Suppressor macrophage treated with lipopolysaccharide for 1 hour (primary cell): ENCODE data around the gene MAPK7.
A peak's percentile ranks its signal among the peaks of the same experiment; 100 is the strongest.

Source experiments
- DNase-seq, 3 donors: peaks; one replicate each; pipeline ENCODE4 v3.0.0-alpha.2; 2020 to 2022

MAPK7 gene

DNA sequence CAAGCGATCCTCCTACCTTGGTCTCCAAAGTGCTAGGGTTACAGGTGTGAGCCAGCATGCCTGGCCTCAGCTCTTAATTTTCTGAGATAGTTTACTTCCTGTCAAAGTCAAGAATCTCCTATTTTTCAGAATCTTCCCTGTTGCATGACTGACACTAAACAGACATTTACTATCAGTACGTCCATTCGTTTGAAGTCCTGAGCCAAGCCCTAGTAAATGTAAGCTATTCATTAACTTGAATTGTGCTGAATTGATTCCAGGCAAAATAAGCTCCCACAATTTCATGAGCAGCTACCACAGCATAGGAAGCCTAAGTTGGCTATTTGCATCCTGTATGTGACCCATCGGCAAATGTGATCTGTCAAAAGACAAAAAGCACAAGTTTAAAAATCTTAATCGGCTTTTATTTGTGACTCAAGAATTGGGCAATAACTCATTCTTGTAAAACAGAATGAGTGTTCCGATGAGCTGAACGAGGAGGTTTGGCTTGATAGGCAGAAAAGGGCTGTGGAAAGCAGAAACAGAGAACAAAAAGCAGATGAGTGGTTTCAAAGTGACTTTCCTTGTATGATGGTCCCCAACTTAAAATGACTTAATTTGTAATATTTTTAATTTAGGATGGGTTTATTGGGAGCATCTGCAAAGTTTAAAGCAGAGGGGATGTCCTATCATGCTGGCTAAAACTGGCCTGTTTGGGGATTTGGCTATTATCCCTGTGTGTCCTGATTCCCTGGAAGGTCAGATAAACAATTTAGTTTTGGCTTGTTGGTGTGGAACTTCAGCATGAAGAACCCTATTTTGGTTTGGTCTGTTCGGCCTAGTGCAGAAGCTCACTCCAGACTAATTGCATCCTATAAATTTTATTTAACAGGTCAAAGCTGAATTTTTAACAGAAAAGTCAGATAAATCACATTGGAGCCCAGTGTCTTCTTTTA lies 46.9 kb downstream of the MAPK7 start:
- DNase-seq = peak in 2 of 3 donors; percentile 43 to 48

DNA sequence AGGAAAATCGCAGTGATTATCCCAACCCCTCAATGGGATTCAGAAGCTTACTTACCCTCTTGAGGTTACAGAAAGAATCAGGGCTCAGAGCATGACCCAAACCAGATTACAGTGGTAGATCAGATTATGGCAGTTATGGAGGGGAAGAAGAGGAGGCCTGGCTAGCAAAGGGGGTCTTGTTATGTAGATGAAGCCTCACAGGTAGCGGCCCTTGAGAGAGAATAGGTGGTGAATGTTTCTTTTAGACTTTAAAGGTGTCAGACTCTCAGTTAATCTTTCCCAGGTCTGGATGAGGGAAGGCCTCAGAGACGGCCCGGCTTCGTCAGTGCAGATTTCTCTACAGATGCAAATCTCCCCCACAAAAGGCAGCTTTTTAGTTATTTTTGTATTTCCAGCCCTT lies 48.3 kb downstream of the MAPK7 start:
- DNase-seq = no peak

DNA sequence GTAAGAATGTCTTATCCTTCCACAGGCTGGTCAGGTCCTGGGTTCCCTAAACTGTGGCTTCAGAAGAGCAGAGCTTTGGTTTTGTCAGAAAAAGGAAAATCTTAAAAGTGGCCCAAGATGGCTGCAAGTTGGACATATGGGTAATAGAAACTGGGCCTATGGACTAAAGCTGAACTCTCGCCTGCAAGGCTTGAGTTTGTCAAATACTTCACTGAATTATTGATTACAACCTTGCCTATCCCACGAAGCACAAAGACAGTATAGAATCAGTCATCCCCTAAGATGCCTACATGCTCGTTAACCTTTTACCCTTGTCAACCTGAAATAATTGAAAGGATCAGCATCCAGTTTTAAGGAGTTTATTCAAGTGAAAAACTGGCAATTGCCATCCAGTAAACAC lies 53.4 kb downstream of the MAPK7 start:
- DNase-seq = no peak
